RCC 7860 (cell line): ENCODE data around the gene FUT9.

Source experiments
- DNase-seq: peaks from one replicate; pipeline ENCODE4 v3.0.0-alpha.2; 2015; ENCODE audit warnings: low spot score
- FAIRE-seq: peaks from 2 replicates; lab custom pipeline; 2012; peaks lifted over from hg19 to GRCh38; lab: Jason Lieb, UNC

The FUT9 gene

GRCh38 chr6:96015518-96016333 lies at the start of gene FUT9:
Gene FUT9 (plus strand): TSS chr6:96015974. CDS start chr6:96203156, 187,182 bp downstream.
- no peak for DNase-seq
- no peak for FAIRE-seq

GRCh38 chr6:95967594-95967993 lies 48.2 kb upstream of the FUT9 start:
- no peak for FAIRE-seq
- no peak for DNase-seq

- no peak for DNase-seq
- no peak for FAIRE-seq
Observed at GRCh38 chr6:95973976-95974375, 41.8 kb upstream of the FUT9 start.

- FAIRE-seq (no peak), DNase-seq (no peak)
Observed at GRCh38 chr6:95978230-95978629, 37.5 kb upstream of the FUT9 start.

GRCh38 chr6:95991906-95992305 lies 23.9 kb upstream of the FUT9 start:
- DNase-seq (no peak), FAIRE-seq (no peak)

- no peak for DNase-seq
- no peak for FAIRE-seq
Observed at GRCh38 chr6:95994151-95994550, 21.6 kb upstream of the FUT9 start.

- FAIRE-seq (no peak), DNase-seq (no peak)
Observed at GRCh38 chr6:95998133-95998532, 17.6 kb upstream of the FUT9 start.

GRCh38 chr6:96001891-96002575 lies 13.7 kb upstream of the FUT9 start:
- no peak for FAIRE-seq
- no peak for DNase-seq

- DNase-seq (no peak), FAIRE-seq (no peak)
Observed at GRCh38 chr6:96002576-96002910, 13.2 kb upstream of the FUT9 start.

GRCh38 chr6:96002912-96003311 lies 12.9 kb upstream of the FUT9 start:
- DNase-seq (no peak), FAIRE-seq (no peak)

- FAIRE-seq (no peak), DNase-seq (no peak)
Observed at GRCh38 chr6:96007663-96008062, 8.1 kb upstream of the FUT9 start.

- DNase-seq (no peak), FAIRE-seq (no peak)
Observed at GRCh38 chr6:96013531-96013930, 2.2 kb upstream of the FUT9 start.

- no peak for DNase-seq
- no peak for FAIRE-seq
Observed at GRCh38 chr6:96014846-96015517, 792 bp upstream of the FUT9 start.

GRCh38 chr6:96016334-96017069 lies 728 bp downstream of the FUT9 start:
- FAIRE-seq (no peak), DNase-seq (no peak)

- FAIRE-seq (no peak), DNase-seq (no peak)
Observed at GRCh38 chr6:96017070-96017359, 1.2 kb downstream of the FUT9 start.

GRCh38 chr6:96022225-96022624 lies 6.5 kb downstream of the FUT9 start:
- FAIRE-seq (no peak), DNase-seq (no peak)

- DNase-seq (no peak), FAIRE-seq (no peak)
Observed at GRCh38 chr6:96032661-96033060, 16.9 kb downstream of the FUT9 start.

GRCh38 chr6:96051555-96051954 lies 35.8 kb downstream of the FUT9 start:
- DNase-seq (no peak), FAIRE-seq (no peak)

- DNase-seq (no peak), FAIRE-seq (no peak)
Observed at GRCh38 chr6:96058082-96058481, 42.3 kb downstream of the FUT9 start.

GRCh38 chr6:96059586-96059985 lies 43.8 kb downstream of the FUT9 start:
- no peak for DNase-seq
- FAIRE-seq = no peak

GRCh38 chr6:96060249-96060648 lies 44.5 kb downstream of the FUT9 start:
- DNase-seq = no peak
- no peak for FAIRE-seq
